GM04504 (cell line): ENCODE data around the gene CERCAM.
"Not testable (repeated sequence)": the region's sequence is repeated elsewhere in the genome, so short reads cannot be mapped to it uniquely, and the experiment has no call there.

Experiments
- DNase-seq: peaks from one replicate; pipeline ENCODE4 v3.0.0-alpha.2; 2012; ENCODE audit warnings: low read depth

CERCAM gene

DNA sequence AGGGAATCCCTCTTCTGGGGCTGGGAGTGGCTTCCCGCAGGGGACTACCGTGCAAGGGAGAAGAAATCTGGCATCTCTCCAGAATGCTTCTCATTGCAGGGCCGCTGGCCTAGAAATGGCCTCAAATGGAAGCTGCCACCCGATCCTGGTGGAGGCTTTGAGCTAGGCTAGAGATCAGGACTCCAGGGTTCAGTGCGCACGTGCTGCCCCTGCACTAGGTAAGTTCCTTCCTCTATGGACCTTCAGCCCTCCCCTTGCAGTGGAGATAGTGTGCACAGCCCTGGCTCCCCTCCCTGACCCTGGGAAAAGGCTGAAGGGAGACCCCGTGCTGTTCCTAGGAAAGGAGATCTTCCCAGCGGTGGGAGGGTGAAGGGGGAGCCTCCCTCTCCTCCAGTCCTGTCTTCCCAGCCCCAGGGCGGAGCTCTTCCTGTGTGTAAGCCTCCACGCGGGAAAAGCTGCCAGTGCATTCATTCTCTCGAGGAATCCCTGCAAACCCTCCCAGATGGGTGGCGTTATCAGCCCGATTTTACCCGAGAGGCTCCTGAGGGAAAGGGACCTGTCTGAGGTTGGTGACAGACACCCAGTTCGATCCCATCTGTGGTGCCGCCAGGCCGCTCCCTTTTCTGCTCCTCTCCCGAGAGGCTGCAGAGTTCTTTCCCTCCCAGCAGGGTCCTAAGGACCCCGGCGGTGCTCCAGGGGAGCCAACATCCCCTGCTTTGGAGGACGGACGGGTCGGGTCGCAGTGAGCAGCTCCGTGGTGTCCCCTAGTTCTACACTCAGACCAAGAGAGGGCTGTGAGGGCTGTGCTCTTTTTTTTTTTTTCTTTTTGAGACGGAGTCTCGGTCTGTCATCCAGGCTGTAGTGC is 1.4 kb upstream of the CERCAM start:
- no peak for DNase-seq

DNA sequence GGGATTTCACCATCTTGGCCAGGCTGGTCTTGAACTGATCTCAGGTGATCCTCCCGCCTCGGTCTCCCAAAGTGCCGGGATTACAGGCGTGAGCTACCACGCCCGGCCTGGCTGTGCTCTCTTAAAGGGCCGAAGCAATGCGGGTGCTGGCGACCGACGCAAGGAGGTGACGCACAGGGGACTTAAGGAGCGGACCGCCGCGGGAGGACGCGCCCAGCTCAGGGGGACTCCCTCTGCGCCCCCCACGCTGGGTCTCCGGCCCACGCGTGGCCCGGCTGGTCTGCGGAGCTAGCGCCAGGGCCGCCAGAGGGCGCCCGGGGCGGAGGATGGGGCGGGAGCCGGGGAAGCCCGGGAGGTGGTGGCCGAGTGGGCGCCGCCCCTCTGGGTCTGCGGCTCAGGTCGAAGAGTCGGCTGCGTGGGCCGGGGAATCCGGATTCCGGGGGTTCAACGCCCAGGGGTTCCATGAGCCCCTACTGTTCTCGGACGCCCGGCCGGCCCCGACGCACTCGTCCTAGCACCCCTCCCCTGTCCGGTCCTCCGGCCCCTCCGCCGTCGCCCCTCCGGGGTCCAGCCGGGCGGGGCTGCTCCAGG is 502 bp upstream of the CERCAM start:
- DNase-seq = no peak

DNA sequence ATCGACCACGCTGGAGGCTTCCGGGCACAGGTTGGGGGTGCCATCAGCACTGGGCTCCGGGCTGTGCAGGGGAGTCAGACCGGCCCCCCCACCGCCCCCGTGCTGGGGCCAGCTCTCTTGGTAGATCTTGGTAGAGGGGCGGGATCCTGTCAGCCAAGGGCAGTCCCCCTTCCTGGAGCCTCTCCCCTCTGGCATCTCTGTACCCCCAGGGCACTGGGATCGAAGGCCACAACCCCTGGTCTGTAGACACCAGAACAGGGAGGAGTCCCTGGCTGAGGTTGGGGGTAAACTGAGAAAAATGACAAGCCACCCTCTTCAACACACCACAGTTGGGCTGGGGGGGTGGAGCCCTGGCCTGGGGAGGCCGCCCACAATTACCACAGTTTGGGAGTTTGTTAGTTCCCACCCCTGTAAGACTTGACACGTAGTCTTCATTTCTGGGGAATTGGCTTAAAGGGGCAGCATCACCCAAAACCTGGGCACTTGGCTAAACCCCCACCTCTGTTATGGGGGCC is 882 bp downstream of the CERCAM start:
- no peak for DNase-seq

DNA sequence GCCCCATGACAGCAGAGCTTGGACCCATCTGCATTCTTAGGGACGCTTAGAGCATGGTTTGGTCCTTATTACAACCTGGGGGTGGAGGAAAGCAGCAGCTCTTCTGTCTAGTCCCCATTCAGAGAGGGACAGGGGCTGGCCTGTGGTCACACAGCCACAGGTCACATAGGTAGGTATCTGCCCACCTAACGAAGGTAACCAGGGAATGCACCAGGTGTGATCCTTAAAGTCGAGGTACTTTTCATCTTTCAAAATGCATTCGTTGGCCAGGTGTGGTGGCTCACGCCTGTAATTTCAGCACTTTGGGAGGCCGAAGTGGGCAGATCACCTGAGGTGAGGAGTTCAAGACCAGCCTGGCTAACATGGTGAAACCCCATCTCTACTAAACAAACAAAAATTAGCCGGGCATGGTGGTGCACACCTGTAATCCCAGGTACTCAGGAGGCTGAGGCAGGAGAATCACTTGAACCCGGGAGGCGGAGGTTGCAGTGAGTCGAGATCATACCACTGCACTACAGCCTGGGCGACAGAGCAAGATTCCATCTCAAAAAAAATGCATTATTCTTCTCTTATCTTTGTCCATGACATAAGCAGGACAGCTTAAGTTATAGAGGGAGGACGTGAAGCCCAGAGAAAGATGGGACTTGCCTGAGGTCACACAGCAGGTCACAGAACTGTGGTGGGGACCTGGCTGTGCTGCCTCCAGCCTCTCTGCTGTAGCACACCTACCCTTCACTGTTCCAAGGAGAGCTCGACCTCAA is 1.5 kb downstream of the CERCAM start:
- DNase-seq = not testable (repeated sequence)

DNA sequence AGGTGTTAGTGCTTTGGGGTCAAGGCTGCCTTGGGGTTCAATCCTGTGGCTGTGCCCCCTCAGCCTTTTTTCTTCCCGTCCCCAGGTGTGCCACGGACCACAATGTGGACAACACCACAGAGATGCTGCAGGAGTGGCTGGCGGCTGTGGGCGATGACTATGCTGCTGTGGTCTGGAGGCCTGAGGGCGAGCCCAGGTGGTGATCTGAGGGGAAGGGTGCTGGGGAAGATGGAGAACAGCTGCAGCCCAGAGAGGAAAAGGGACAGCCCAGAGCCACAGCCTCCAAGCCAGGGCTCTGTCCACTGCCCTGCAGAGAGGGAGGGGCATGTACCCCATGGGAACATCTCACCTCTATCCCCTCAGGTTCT is 2.1 kb downstream of the CERCAM start:
- no peak for DNase-seq

DNA sequence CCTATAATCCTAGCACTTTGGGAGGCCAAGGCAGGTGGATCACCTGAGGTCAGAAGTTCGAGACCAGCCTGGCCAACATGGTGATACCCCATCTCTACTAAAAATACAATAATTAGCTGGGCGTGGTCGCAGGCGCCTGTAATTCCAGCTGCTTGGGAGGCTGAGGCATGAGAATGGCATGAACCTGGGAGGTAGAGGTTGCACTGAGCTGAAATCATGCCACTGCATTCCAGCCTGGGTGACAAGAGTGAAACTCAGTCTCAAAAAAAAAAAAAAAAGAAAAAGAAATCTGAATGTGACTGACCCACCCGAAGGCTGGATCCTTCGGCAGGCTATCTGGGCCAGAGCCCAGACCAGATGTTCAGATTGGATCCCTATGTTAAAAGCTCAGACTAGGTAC is 2.7 kb downstream of the CERCAM start:
- not testable (repeated sequence) for DNase-seq

DNA sequence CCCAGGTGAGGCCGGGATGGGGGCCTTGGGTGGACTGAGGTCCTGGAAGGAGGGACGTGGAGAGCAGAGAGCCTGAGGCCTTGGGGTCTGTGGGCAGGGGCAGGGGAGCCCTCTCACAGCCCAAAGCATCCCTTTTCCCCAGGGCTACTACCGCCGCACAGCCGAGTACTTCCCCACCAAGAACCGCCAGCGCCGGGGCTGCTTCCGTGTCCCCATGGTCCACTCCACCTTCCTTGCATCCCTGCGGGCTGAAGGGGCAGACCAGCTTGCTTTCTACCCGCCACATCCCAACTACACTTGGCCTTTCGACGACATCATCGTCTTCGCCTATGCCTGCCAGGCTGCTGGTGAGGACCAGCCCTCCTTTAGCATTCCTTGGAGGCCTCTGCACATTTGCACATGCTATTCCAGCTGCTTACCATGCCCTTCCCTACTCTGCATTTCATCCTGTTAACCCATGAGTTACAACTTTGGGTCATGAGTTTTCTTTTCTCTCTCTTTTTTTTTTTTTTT is 3.7 kb downstream of the CERCAM start:
- DNase-seq = no peak

DNA sequence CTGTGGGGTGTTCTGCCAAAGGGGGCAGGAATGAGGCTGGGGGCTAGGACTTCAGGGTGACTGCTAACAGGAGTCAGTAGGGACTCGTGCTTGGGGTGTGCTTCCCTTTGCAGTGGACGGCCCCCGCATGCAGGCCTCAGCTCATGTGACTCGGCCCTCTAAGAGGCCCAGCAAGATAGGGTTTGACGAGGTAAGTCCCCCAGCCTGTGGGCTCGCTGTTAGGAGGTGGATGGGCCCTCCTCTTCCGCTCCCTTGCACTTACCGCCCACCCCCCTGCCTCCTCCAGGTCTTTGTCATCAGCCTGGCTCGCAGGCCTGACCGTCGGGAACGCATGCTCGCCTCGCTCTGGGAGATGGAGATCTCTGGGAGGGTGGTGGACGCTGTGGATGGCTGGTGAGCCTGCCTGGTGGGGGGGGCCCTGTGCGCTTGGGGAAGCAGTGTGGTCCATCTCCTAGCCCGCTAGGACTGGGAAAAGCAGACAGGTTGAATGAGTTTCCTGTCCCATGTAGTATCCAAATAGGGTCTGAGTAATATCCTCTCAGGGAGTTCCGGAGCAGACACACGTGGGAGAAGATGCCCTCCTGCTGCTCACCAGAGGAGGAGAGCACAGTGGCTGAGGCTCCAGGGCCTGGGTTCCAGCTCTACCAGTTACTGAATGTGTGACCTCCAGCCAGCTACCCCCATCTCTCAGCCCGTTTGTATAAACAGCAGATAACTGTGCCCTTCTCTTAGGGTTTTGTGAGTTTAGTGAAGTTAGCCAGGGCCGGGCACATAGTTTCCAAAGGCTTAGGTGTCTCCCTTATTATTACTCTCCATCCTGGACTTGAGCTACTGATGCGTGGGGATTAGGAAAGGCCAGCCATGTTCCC is 8.2 kb downstream of the CERCAM start:
- DNase-seq = no peak

DNA sequence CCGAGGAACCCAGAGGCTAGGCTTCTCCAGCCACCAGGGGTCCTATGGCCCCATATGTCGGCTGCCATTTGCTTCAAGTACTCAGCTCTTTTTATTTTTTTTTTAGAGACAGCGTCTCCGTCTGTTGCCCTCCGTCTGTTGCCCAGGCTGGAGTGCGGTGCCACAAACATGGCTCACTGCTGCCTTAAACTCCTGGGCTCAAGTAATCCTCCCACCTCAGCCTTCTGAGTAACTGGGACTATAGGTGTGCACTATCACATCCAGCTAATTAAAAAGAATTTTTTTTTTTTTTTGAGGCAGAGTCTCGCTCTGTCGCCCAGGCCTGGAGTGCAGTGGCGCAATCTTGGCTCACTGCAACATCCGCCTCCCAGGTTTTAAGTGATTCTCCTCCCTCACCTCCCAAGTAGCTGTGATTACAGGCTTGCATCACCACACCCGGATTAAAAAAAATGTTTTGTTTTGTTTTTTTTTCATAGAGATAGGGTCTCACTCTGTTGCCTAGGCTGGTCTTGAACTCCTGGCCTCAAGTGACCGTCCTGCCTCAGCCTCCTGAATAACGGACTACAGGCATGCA is 8.9 kb downstream of the CERCAM start:
- DNase-seq = no peak

DNA sequence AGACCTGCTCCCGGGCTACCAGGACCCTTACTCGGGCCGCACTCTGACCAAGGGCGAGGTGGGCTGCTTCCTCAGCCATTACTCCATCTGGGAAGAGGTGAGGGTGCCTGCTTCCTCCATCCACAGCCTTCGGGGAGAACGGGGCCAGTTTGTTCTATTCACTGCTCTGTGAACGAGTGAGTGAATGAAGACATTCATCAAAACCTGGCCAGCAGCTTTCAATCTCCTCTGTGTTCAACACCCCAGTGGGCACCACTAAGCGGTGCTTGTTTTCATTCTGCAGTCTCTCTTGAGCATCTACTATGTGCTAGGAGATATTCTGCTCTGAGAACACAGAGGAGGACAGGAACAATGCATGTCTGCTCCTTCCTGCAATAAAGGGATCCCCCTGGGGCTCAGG is 10.6 kb downstream of the CERCAM start:
- DNase-seq = no peak

DNA sequence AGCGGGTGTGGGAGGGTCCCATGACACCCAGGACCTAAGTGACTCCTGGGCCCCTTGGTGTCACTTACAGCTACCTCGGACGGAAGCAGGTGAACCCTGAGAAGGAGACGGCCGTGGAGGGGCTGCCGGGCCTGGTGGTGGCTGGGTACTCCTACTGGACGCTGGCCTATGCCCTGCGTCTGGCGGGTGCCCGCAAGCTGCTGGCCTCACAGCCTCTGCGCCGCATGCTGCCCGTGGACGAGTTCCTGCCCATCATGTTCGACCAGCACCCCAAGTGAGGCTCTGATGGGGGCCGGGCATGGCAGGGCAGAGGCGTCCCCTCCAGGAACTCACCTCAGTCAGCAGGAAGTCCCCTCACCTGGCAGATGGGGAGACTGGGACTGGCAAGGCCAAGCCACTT is 13.7 kb downstream of the CERCAM start:
- DNase-seq = no peak

DNA sequence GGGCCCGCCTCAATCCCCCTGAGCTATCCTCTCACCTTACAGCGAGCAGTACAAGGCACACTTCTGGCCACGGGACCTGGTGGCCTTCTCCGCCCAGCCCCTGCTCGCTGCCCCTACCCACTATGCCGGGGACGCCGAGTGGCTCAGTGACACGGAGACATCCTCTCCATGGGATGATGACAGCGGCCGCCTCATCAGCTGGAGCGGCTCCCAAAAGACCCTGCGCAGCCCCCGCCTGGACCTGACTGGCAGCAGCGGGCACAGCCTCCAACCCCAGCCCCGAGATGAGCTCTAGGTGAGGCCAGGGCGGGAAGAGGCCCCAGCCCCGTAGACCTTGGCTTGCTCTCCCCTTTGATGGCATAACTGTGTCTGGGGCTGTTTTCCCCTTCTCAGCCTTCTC is 15.0 kb downstream of the CERCAM start:
- no peak for DNase-seq

DNA sequence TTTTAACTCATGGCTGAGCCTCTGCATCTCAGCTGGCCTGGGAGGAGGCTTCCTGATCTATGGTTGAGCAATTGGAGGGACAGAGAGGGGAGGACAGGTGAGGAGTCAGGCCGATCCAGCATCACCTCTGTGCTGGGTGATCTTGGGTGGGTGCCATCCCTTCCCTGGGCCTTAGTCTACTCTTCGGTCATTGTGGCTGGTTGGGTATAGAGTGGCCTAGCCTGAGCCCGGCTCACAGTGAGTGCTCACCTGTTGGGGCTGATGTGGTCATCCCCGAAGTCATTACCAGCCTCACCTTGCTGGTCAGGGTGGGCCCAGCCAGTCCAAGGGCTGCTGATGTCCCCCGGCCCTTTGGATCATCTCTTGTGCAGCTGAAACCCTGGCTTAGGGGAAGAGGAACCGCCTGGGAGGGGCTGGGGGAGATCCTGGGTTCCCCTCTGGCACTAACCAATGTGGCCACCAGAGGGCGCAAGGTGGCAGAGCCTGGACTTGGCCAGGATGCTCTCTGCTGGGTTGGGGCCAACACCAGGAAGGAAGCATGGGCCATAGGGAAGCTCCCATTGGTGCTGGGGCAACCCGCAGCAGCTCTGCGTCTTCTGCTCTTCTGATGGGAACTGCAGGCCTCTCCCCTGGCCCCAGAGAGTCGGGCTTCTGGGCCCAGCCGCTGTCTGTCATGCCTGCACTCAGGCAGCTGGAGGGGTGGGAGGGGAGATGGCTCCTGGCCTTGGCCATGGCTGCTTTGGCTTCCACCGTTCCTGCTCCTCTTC is 17.9 kb downstream of the CERCAM start:
- no peak for DNase-seq

DNA sequence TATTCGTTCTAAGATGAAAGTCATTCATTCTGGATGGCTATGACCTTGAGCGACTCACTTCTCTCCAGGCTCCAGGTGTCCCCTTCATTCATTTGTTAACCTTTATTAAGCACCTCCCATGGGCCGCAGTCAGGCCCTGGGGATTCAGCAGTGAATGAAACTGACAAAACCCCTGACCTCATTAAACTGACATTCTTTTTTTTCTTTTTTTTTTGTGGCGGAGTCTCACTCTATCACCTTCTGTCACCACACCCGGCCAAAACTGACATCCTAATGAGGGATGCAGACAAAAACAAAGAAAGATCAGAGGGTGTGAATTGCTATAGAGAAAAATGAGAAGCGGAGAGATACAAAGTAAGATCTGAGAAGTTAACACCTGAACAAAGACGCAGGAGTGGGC is 18.6 kb downstream of the CERCAM start:
- no peak for DNase-seq

DNA sequence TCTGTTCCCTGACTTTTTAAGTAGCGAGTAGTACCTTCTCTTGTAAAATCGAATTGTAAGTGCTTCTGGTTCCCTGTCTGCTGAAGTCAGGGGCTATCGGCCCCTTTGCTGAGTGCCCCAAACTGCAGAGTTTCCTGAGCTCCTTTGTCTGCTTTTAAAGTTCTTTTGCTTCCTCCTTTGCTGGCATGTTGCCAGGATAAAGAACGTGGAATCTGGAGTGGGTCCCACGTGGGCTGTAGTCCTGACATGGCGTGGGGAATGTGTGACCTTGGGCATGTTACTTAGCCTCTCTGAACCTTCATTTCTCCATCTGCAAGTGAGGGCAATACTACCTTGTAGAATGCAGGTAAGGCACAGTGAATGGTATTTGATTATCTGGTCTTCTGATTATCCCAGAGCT is 21.5 kb downstream of the CERCAM start:
- no peak for DNase-seq

DNA sequence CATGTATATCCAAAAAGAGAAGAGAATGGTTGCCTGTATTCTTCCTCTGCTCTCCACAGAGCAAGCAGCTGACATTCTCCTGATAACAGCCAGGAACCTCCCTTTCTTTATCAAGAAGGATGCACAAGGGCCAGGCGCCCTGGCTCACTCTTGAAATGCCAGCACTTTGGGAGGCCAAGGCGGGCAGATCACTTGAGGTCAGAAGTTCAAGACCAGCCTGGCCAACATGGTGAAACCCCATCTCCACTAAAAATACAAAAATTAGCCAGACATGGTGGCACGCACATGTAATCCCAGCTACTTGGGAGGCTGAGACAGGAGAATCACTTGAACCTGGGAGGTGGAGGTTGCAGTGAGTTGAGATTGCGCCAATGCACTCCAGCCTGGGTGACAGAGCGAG is 25.8 kb downstream of the CERCAM start:
- DNase-seq = not testable (repeated sequence)

DNA sequence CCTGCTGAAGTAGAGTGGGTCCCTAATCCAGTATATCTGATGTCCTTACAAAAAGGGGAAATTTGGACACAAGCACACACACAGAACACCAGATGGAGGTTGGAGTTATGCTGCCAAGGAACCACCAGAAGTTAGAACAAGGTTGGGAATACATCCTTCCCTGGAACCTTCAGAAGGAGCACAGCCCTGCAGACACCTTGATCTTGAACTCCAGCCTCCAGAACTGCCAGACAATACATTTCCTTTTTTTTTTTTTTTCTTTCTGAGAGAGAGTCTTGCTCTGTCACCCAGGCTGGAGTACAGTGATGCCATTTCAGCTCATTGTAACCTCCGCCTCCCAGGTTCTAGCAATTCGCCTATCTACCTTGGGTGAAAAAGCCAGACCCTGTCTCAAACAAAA is 28.1 kb downstream of the CERCAM start:
- DNase-seq = no peak

DNA sequence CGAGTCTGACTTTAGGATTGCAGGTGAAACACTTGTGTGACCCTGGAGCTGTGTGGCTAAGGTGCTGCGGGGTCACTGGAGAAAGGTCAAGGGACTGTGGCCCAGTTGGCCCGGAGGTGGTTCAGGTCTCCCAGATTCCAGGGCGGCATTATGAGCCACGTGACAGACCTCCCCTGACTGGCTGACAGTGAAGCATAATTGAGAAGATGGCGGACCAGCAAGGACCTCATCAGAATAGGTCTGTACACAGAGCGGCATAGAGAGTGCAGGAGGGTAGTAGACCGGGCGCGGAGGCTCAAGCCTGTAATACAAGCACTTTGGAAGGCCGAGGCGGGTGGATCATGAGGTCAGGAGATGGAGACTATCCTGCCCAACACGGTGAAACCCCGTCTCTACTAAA is 34.3 kb downstream of the CERCAM start:
- DNase-seq = no peak

DNA sequence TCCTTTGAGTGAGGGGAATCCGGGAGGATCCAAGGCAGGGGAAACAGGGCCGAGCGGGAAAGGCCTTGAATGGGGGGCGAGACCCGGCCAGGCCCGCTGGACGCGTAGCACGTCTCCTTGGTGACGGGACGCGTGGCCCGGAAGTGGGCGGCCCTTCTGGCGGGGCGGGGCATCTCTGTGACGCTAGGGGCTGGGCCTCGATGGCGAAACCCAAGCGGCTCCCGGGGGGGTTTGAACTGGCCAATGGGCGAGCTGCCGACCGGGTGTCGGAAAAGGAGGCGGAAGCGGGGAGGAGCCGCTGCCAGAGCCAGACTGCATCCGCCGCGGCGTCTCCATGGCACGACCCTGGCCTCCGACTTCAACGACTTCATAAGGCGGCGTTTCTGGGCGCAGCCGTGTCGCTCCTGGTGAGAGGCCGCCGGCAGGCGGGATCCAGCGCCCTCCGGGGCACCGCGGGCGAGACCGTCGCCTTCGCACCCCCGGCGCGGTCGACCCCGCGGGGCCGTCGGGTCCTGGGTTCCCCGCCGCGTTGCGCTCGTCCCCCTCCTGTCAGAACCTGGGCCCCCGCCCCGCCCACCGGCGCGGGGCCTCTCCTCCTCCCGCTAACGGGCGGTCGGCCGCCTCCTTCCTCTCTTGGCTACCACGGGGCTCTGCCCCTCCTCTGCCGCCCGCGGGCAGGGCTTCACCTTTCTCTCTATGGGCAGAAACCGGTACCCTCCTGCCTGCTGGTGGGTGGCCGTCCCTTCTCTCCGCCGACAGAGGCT is 35.4 kb downstream of the CERCAM start, which contains the start of gene ODF2:
Gene ODF2 (plus strand): TSS at position 158 of the 764 bp plus-strand sequence. CDS start 86 bp downstream, at position 244.
- DNase-seq = peak; percentile 91

DNA sequence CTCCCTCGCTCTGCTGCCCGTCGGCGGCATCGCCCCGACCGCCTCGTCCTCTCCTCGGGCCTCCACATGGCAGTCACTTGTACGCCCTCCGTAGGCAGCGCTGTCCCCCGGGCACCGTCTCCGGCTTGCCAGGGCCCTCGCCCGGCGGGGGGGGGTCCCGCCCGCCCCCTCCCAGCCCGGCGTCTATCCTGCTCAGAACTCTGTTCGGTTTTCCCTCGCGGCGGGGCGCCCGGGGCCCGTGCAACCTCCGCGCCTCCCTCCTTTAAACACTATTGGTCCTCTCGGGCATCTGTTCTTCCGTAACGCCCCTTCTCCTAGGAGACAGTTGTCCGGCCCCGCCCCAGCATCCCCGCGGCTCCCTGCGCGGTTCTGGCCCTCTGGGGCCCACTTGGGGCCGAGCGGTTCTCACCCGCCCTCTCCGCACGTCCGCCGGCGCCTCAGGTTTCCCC is 36.0 kb downstream of the CERCAM start:
- peak; percentile 53 for DNase-seq
